ENCODE results near the gene DIDO1. TPM values are rescaled to one million over a fixed set of nuclear protein-coding genes. Genes with fewer than 3 reads are reported as not detected.
A peak's percentile ranks its signal among the peaks of the same experiment; 100 is the strongest.

The DIDO1 gene
- total RNA-seq (10 to 100 TPM; 58.3 to 65.7 TPM), total RNA-seq (192 to 296 reads per million in 2 donors)

DNA sequence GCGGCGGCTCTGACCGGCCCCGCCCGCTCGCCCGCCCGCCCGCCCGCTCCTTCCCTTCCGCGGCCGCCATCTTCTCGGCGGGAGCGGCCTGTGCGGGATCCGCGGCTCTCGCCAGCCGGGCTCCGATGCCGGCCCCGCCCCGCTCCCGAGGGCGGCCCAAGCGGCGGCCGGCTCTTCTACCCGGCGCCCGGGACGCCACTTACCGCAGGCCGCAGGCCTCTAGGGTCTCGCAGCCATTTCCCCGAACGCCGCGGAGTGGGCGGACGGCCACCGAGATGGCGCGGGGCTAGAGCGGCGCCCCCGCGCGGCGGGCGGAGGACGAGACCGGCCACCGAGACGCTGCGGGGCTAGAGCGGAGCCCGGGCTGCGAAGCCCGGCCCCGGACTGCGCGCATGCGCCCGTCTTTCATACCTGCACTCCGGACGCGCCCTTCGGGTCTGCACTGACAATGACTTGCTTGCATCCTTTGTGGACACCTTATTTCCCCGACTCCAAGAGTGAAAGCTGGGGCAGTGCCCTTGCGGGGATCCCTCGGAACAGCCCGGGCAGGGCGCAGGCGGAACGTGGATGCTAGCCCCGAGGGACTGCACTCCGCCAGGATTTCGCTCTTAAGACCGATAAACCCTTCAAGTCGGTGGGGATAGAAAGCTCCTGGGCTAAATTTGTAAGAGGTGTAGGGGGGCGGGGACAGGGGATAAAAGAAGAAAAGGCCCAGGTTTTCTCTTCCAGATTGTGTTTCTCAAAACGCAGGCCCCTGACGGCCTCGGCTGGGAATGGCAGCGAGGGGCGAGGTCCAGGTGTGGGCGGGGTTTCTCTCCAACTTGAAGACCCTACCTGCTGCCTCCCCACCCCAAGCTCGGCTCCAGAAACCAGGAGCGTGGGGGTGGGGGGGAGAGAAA, at the start of gene DIDO1:
Gene DIDO1, minus strand, starts transcription at position 277 of the 899 bp plus-strand sequence.
- Mint-ChIP-seq H3K36me3 (ENCODE audit: low read depth) (no peaks in the 10 kb centered on the region), H3K27ac (peak within 1 kb of the TSS; percentile 98), H3K4me1 (peaks cover 48% of the 10 kb centered on the region), H3K27me3 (no peaks in the 10 kb centered on the region), H3K4me3 (peak within 1 kb of the TSS; percentile 94)
- DNase-seq: peak; percentile 83 to 89 (median 88)
- ATAC-seq: peak; percentile 82
- H3K9me3 ChIP-seq (ENCODE audit: control insufficient read depth, low read length, poor library complexity, severe bottlenecking): no peaks in the 10 kb centered on the region

DNA sequence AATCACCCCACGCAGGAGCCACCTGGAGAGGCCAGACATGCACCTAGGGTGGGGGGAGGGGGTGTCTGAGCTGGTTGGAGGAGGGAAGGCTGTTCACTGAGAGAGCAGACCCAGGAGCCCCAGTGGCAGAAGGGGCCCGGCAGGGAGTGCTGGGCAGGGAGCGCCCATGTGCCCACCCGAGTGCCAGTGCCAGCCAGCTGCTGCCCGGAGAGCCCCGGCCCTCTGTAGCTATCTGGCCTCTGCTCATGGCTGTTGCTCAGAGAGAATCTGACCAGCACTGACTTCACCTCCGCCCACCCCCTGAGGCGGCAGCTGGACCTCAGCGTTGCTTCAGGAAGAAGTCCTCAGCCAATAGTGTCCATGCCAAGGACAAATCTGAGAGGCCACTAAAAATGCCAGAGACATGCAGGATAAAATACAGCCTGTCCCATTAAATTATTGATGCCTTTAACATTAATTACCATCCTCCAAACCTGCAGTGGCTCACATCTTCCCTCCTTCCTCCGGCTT, 49.0 kb upstream of the DIDO1 start:
- no peaks in the 10 kb centered on the region for H3K9me3 ChIP-seq (ENCODE audit: control insufficient read depth, low read length, poor library complexity, severe bottlenecking)
- Mint-ChIP-seq H3K27me3 (peaks cover 70% of the 10 kb centered on the region), H3K27ac (no peak overlapping the region), H3K4me1 (peaks cover 26% of the 10 kb centered on the region), H3K4me3 (no peak overlapping the region), H3K36me3 (ENCODE audit: low read depth) (peaks cover 13% of the 10 kb centered on the region)
- DNase-seq (no peak), ATAC-seq (no peak)

DNA sequence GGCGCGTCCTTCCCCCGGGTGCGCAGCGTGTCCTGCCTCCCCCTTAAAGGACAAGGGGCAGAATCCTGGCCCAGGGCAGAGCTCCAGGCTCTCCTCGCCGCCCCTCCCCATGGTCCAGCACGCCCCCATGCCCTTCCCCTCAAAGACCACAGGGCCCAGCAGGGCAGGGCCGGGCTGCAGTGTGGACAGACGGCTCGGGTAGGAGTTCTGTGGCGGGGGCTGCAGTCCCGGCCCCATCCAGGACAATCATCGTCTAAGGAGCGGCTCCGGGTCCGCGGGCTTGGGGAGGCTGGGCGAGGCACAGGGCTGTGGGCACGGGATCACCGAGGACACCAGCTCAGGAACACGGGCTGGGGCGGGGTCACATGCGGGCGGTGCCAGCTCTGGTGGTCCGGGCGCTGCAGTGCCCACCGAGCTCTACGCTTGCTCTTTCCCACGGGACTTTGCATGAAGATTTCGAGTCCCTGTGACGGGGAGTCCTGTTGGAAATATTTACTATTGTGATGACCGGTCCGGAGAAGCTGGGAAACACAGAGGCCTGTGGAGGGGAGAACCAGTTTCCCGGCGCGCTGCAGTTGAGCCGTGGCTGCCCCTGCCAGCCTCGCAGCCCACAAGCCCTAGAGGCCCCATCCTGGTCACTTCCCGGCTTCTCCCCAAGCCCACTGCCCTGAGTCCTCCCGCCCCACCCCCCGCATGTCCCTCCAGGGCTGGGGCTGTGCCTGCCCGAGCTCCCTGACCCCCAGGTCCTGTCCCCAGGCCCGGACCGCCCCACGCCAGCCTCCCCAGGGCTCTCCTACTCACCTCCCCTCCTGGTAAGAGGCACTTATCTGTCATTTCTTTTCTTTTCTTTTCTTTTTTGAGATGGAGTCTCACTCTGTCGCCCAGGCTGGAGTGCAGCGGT, 46.8 kb upstream of the DIDO1 start:
- no peaks in the 10 kb centered on the region for H3K9me3 ChIP-seq (ENCODE audit: control insufficient read depth, low read length, poor library complexity, severe bottlenecking)
- Mint-ChIP-seq H3K36me3 (ENCODE audit: low read depth) (peaks cover 13% of the 10 kb centered on the region), H3K27ac (peak overlapping the region; percentile 86), H3K27me3 (peaks cover 56% of the 10 kb centered on the region), H3K4me3 (no peak overlapping the region), H3K4me1 (peaks cover 20% of the 10 kb centered on the region)
- no peak for ATAC-seq
- DNase-seq: no peak

DNA sequence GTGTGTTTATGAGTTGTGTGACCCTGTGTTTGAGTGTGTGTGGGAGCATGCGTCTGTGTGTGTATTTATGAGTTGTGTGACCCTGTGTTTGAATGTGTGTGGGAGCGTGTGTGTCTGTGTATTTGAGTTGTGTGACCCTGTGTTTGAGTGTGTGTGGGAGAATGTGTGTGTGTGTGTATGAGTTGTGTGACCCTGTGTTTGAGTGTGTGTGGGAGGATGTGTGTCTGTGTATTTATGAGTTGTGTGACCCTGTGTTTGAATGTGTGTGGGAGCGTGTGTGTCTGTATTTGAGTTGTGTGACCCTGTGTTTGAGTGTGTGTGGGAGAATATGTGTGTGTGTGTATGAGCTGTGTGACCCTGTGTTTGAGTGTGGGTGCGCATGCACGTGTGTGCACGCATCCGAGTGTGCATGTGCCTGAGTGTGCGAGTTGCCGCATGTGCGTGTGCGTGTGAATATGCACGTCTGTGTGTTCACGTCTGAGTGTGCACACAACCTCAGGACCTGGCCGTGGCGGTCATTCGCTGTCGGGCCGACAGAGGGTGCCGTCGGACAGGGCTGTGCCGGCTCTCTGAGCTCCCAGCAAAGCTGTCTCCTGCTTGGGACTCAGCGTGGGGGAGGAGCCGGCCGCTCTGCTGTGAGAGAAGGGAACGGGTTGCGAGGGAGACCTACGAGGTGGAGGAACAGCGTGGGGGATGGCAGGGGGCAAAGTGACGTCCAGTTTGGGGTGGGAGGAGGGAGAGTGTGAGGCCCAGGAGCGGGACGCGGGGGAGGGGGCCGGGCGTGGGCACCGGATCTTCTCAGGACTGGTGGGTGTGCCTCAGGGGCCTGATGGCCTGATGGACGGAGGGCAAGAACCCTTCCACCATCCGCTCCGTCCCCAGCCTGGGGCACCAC, 45.9 kb upstream of the DIDO1 start:
- peaks cover 49% of the 10 kb centered on the region for H3K27me3 Mint-ChIP-seq
- H3K9me3 ChIP-seq (ENCODE audit: control insufficient read depth, low read length, poor library complexity, severe bottlenecking): no peaks in the 10 kb centered on the region
- peak overlapping the region; percentile 88 for H3K4me3 Mint-ChIP-seq
- DNase-seq (peak; percentile 70 to 87 (median 72)), ATAC-seq (peak; percentile 99)
- H3K36me3 Mint-ChIP-seq (ENCODE audit: low read depth): peaks cover 13% of the 10 kb centered on the region
- peak overlapping the region; percentile 86 for H3K27ac Mint-ChIP-seq
- peaks cover 20% of the 10 kb centered on the region for H3K4me1 Mint-ChIP-seq

DNA sequence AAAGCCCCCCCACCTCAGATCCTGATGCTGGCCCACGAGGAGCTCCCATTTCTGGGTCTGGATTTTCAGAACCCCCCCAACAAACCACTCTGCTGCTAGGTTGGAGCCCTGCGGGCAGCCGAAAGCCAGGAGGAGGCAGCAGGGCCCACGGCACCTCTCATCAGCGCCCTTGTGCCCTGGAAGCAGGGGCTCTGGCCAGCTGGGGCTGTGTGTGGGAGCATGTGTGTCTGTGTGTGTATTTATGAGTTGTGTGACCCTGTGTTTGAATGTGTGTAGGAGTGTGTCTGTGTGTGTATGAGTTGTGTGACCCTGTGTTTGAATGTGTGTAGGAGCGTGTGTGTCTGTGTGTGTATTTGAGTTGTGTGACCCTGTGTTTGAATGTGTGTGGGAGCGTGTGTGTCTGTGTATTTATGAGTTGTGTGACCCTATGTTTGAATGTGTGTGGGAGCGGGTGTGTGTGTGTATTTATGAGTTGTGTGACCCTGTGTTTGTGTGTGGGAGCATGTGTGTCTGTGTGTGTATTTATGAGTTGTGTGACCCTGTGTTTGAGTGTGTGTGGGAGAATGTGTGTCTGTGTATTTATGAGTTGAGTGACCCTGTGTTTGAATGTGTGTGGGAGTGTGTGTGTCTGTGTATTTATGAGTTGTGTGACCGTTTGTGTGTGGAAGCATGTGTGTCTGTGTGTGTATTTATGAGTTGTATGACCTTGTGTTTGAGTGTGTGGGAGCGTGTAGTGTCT, 45.1 kb upstream of the DIDO1 start:
- Mint-ChIP-seq H3K4me3 (peak overlapping the region; percentile 88), H3K27ac (peak overlapping the region; percentile 86), H3K27me3 (peaks cover 49% of the 10 kb centered on the region), H3K36me3 (ENCODE audit: low read depth) (peaks cover 13% of the 10 kb centered on the region), H3K4me1 (peaks cover 20% of the 10 kb centered on the region)
- ATAC-seq (no peak), DNase-seq (no peak)
- H3K9me3 ChIP-seq (ENCODE audit: control insufficient read depth, low read length, poor library complexity, severe bottlenecking): no peaks in the 10 kb centered on the region

DNA sequence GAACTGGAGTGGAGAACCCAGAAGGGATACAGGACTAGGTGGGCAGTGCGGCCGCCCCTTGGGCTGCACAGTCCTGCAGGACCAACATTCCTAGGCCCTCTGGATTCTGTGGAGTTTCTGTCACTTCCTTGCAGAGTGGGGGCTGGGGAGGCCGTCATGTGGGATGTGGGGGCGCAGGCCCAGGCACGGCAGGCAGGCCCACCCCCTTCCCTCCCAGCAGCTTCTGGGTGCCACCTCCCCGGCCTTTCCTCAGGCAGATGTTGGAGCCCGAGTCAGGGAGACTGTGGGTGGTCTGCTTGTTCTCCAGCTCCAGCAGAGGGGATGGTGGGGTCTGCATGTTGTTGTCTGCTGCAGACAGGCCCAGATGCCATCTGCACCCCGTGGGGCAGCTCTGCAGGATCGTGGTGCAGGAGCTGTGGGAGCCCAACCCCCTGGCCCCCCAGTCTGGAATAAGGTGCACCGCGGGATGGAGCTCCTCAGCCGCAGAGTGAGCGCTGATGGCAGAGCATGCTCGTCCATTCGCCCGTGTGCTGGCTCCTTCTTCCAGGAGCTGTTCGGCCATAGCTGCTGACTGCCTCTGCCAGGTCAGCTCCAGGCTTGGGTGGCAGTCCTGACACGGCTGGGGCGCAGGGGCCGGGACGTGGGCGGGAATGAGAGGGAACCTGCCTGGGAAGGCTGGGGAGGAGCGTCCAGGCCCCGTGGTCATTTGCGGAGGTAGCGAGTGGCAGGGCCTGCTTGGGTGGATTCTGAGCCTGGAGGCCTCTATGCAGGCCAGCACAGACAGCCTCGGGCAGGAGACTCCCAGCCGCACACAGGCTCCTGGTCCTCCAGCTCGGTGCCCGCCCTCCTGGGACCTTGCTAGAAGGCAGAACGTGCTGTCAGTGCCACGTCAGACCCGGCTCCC, 44.3 kb upstream of the DIDO1 start:
- DNase-seq (no peak), ATAC-seq (no peak)
- peaks cover 13% of the 10 kb centered on the region for H3K36me3 Mint-ChIP-seq (ENCODE audit: low read depth)
- peaks cover 18% of the 10 kb centered on the region for H3K4me1 Mint-ChIP-seq
- no peak overlapping the region for H3K4me3 Mint-ChIP-seq
- H3K9me3 ChIP-seq (ENCODE audit: control insufficient read depth, low read length, poor library complexity, severe bottlenecking): no peaks in the 10 kb centered on the region
- H3K27me3 Mint-ChIP-seq: peaks cover 40% of the 10 kb centered on the region
- H3K27ac Mint-ChIP-seq: no peak overlapping the region

DNA sequence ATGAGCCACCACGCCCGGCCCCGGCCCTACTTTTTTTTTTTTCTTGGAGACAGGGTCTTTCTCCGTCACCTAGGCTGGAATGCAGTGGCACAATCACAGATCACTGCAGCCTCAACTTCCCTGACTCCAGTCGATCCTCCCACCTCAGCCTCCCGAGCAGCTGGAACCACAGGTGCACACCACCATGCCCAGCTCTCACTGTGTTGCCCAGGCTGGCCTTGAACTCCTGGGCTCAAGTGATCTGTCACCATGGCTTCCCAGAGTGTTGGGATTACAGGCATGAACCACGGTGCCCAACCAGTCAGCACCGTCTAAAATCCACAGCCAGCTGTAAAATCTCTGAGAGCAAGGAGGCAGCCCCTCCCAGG, 43.6 kb upstream of the DIDO1 start:
- Mint-ChIP-seq H3K27ac (no peak overlapping the region), H3K4me3 (no peak overlapping the region), H3K36me3 (ENCODE audit: low read depth) (peaks cover 13% of the 10 kb centered on the region), H3K27me3 (peaks cover 37% of the 10 kb centered on the region), H3K4me1 (peaks cover 18% of the 10 kb centered on the region)
- no peaks in the 10 kb centered on the region for H3K9me3 ChIP-seq (ENCODE audit: control insufficient read depth, low read length, poor library complexity, severe bottlenecking)
- DNase-seq (no peak), ATAC-seq (no peak)

DNA sequence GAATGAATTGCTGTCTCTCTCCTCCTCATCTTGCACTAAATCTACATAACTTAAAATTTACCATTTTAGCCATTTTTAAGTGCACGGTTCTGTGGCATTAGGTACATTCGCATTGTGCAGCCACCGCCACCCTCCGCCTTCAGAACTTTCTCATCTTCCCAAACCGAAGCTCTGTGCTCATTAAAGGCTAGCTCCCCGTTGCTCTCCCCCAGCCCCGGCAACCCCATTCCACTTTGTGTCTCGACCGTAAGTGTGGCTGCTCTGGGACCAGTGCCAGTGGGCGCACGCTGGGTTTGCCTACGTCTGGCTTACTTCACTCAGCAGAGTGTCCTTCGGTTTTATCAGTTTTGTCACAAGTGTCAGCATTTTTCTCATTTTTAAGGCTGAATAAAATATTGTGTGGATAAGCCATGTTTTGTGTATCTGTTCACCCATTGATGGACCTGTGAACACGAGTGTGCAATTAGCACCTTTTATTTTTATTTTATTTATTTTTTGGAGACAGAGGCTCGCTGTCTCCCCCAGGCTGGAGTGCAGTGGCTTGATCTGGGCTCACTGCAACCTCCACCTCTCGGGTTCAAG, 43.0 kb upstream of the DIDO1 start:
- DNase-seq (no peak), ATAC-seq (no peak)
- Mint-ChIP-seq H3K4me3 (no peak overlapping the region), H3K4me1 (peaks cover 16% of the 10 kb centered on the region), H3K27ac (no peak overlapping the region), H3K27me3 (peaks cover 30% of the 10 kb centered on the region), H3K36me3 (ENCODE audit: low read depth) (peaks cover 13% of the 10 kb centered on the region)
- no peaks in the 10 kb centered on the region for H3K9me3 ChIP-seq (ENCODE audit: control insufficient read depth, low read length, poor library complexity, severe bottlenecking)

DNA sequence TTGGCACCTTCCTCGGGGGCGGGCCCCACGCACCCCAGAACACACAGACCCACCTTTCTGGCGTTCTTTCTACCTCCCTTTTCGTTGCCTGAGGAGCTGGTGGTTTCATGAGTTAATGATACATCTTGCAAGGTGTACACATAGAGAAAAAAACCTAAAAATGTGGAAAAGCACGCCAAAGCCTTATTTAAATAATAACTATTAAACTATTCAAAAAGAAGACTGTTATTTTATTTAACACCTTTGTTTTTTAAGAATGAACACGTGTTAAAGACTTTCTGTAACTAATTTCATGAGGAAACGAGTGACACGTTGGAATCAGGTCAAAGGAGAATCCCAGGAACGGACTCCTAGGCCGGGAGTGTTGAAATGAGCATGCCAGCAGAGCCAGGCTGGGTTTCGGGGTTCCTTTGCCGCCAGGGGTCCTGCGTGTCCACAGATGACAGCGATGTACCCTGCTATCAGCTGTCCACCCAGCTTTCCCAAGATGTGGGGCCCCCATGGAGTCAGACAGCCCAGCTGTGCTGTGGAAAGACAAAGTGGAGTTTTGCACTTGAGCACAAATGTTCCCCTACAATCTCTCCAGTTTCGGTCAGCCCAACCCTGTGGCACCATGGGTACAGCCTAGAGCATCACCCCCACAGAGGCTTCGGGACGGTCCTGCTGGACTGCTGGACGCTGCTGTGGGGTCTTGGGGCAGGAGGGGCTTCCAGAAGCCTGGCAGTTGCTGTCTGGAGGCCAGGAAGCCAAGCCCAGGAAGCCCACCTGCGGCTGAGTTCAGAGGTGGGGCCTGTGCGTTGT, 42.3 kb upstream of the DIDO1 start:
- no peak overlapping the region for H3K4me3 Mint-ChIP-seq
- ATAC-seq: no peak

DNA sequence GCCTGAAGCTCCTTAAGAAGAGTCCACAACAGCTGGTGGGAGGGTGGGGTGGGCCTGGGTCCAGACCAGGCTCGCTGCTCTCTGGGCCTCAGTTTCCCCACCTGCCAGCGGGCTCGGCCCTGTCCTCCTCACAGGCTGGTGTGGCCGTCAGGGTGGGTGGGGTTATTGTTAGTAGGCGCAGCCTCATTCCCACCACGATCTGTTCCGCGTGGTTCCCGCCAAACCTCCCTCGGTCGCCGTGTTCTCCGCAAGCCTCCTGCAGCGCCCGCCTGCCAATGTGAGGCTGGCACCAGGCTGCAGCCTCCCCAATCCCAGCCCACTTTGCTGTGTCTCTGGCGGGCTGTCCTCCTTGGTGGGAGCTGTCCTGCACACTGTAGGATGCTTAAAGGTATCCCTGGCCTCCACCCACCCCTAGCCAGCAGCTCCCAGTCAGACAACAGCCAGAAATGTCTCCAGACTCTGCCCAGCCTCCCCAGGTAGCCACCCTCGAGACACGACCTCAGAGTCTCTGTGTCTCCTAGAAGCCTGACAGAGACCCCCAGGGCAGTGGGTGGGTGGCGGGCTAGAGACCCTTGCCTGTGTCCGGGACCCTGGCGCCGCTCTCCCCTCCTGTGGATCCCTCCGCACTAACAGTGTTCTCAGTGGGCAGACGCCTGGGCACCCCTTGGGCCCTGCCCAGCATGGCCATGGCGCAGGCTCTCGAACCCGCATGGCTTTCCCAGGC, 41.5 kb upstream of the DIDO1 start:
- no peak for DNase-seq
- Mint-ChIP-seq H3K36me3 (ENCODE audit: low read depth) (peaks cover 13% of the 10 kb centered on the region), H3K27ac (no peak overlapping the region), H3K4me1 (peaks cover 14% of the 10 kb centered on the region), H3K4me3 (no peak overlapping the region), H3K27me3 (peaks cover 22% of the 10 kb centered on the region)
- no peaks in the 10 kb centered on the region for H3K9me3 ChIP-seq (ENCODE audit: control insufficient read depth, low read length, poor library complexity, severe bottlenecking)
- no peak for ATAC-seq

More for the DNA sequence above, 42.3 kb upstream of the DIDO1 start:
- Mint-ChIP-seq H3K27ac (no peak overlapping the region), H3K27me3 (peaks cover 23% of the 10 kb centered on the region), H3K4me1 (peaks cover 15% of the 10 kb centered on the region), H3K36me3 (ENCODE audit: low read depth) (peaks cover 13% of the 10 kb centered on the region)
- no peak for DNase-seq
- H3K9me3 ChIP-seq (ENCODE audit: control insufficient read depth, low read length, poor library complexity, severe bottlenecking): no peaks in the 10 kb centered on the region
